GM19467 (cell line): ENCODE measurements around the gene CCDC188.
"Not testable (repeated sequence)": the region's sequence is repeated elsewhere in the genome, so short reads cannot be mapped to it uniquely, and the experiment has no call there.

Experiments
- ATAC-seq: cut with Tn5 transposase; IDR thresholded peaks from one replicate; pipeline ENCODE4 v1.9.1; 2021; ENCODE audit warnings: mild to moderate bottlenecking, moderate library complexity; ENCODE audit not compliant: unreplicated experiment

Gene CCDC188

DNA sequence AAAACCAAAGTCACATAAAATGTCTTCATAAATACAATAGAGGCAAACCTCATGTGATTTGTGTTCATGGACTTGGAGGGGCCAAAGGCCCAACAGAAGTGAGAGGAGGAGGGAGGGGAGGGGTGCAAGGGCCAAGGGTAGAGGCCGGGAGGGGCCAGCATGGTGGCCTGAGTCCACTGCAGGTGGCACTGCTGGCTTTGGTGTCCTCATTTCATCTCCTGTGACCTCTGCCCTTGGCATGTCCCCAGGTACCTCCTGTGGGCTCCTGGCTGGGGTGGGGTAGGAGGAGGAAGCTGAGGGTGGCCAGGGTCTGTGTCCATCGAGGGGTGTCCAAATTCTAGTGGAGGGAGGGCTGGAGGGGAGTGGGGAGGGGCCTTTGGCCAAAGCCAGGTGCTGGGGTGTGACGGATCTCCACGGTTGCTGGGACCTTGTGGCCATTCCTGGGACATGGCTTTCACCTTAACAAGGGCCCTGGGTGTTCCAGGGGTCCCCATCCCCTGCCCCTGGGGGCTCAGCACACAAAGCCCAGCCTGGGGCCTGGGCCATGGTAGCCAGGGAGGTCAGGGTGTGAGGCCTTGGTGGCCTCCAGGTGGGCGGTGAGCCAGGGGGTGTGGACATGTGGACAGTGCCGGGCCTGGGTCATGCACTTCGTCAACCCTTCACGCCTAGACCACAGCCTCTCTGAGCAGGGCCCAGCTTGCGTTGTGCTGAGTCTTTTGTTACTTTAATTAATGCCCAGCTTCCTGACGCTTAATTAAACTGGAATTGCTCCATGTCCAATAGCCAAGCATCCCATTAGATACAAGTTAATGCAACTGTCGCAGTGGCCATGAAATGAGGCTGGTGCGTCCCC is 20.7 kb upstream of the CCDC188 start:
- ATAC-seq: no peak

DNA sequence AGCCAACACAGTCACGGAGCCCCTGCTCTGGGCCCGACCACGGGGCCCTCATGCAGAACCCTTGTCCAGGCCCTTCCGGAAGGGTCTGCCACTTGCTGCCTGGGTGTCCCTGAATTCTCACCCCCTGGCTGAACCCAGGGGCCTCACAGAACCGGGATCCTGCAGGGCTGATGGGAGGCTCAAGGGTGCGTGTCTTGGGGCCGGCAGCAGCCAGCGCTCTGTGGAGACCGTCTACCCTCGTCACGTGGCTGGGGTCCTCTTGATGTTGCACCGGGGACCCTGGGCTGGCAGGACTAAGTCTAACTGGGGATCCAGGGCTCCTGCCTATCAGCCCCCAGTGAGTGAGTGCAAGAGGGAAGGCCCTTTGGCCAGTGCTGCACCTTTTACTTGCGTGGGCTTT is 19.3 kb upstream of the CCDC188 start:
- no peak for ATAC-seq

- ATAC-seq: no peak
Observed at GRCh38 chr22:20169253-20169822, 18.5 kb upstream of the CCDC188 start.

- no peak for ATAC-seq
Observed at GRCh38 chr22:20167643-20168322, 16.9 kb upstream of the CCDC188 start.

DNA sequence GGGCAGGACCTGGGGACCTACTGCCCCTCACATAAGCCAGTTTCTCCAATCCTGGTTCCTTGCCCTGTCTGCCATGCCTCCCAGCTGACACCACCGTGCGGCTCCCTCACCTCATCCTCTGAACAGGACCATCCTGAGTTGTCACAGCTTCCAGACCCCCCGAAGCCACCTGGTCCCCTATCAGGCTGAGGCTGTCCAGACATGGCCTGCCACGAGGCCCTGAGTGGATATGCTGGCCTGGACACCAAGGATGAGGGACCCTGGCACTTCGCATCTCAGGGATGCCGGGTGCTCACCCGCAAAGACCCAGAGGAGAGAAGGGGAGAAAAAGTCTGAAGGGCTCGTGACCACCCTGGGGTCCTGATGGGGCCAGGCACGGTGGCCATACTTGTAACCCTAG is 15.8 kb upstream of the CCDC188 start:
- ATAC-seq: no peak

GRCh38 chr22:20165913-20166312 is 15.1 kb upstream of the CCDC188 start:
- no peak for ATAC-seq

DNA sequence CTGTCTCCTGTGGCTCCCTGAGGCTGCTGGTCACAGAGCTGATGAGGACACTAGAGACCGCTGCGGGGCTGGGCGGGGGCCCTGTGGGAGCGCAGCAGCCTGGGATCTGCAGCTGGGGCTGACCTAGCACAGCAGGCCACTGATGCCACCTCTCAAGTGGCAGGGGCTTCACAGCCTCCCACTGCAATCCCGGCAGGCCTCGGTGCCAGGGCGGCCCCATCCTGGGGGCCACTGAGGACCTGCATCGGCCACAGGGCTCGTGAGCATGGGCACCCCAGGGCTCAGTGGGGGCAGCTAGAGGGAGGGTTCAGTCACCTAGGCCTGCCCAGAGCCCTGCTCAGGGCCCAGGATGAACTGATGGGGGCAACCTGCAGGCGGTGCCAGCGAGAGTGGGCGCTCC is 14.6 kb upstream of the CCDC188 start:
- no peak for ATAC-seq

GRCh38 chr22:20164863-20165262 is 14.0 kb upstream of the CCDC188 start:
- ATAC-seq: no peak

- ATAC-seq: no peak
Observed at GRCh38 chr22:20160041-20160440, 9.2 kb upstream of the CCDC188 start.

GRCh38 chr22:20159531-20159930 is 8.7 kb upstream of the CCDC188 start:
- not testable (repeated sequence) for ATAC-seq

DNA sequence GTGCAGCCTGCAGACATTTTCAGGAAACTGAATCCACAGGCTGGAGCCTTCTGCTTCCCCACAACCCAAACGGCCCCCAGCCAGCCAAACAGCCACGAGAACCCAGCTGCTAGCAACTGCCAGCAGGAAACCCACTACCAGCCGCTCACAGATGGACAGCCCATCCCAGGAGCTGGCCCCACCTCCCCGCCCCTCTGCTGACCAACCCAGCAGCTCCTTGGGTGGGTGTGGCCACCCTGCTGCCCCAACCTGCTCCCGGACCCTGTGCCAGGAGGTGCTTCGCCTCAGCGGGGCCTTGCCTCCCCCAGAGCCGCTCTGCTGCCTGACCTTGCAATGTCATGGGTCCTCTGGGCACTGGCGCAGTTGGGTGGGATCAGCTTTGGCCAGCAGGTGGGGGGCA is 8.2 kb upstream of the CCDC188 start:
- no peak for ATAC-seq

DNA sequence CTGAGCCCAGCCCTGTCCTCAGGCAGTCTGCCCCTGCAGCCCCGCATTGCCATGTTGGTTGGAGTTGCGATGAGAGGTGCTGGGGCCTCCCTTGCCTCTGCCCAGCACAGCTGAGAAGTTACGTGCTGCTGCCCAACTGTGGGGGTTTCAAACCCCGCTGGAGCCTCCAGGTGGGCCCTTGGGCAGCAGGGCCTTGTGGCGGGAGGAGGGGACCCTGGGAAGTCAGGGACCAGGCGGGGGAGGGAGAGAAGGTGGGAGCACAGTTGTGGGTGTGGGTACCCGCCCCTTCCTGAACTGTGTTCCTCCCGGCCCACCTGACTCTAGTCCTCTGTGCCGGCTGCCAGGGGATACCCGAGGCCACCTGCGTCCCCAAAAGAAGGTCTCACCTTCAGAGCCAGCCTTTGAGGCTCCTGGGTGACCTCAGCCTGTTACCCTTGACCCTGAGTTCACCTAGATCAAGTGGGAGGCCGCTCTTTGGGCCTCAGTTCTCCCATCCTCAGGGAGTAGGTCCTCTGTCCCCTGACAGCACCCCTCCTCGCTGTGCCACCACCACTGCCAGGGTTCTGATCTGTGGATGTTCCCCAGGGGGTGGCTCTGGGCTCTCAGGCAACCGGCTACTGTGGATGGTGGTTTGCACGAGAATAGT is 7.7 kb upstream of the CCDC188 start:
- ATAC-seq: no peak

GRCh38 chr22:20157430-20158183 is 6.8 kb upstream of the CCDC188 start:
- ATAC-seq: no peak

GRCh38 chr22:20156611-20157429 is 6.0 kb upstream of the CCDC188 start:
- ATAC-seq: no peak

DNA sequence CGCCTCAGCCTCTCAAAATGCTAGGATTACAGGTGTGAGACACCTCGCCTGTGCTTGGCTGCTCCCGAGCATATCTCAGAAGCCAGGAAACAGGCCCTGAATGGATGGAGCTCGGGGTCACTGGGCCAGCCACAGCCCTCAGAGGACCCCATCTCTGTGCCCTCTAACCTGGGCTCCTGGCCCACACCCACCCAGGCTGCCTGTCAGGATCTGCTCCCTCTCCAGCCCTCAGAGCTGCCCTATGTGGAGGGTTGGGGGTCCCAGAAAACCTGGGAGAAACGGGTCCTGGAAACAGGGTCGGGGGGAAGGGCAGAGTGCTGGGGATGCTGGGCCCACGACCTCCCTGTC is 5.2 kb upstream of the CCDC188 start:
- ATAC-seq: no peak

DNA sequence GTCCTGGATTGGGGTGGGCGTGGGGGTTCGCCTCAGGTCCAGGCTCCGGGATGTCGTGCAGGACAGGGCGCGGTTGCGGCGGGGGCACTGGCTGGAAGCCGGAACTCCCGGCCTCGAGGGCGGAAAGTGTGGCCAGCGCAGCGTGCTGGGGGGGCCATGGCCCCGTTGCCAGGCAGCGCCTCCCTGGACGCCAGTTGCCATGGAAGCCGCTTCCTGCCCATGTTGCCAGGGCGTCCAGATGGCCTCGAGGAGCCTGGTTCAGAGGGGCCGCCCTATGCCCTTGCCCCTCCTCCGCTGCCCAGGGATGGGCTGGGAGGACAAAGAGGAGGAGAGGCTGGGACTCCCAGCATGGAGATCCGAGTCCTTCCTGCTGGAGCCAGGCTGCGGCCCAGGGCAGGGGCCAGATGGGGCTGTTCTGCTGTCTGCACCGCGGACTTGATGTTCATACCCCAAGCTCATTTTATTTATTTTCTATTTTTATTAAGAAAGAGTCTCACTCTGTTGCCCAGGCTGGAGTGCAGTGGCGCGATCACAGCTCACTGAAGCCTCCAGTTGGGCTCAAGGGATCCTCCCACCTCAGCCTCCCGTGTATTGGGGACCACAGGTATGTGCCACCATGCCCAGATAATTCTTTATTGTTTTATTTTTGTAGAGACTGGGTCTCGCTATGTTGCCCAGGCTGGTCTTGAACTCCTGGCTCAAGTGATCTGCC is 4.6 kb upstream of the CCDC188 start:
- no peak for ATAC-seq

GRCh38 chr22:20154602-20155187 is 3.8 kb upstream of the CCDC188 start:
- no peak for ATAC-seq

- ATAC-seq: no peak
Observed at GRCh38 chr22:20153945-20154344, 3.1 kb upstream of the CCDC188 start.

- no peak for ATAC-seq
Observed at GRCh38 chr22:20152464-20152890, 1.6 kb upstream of the CCDC188 start.
